ENCODE data around the gene LBP.

GRCh38 chr20:38324159-38324558 is 22.1 kb upstream of the LBP start:
- TF ChIP-seq GATA2 (IDR thresholded peaks at IDR 0.05; ENCODE audit: low read depth, low read length) (no peak), GATA3 (IDR thresholded peaks at IDR 0.05; ENCODE audit: low read depth, low read length) (no peak)
